ENCODE data around the gene IRF2BPL. TPM values are rescaled to one million over a fixed set of nuclear protein-coding genes. Genes with fewer than 3 reads are reported as not detected.

IRF2BPL gene
- total and polyA plus RNA-seq, 9 of the 15 experiments (the other 6 are each of a cell fraction or from before 2014, with no cell fraction given), result 0.52 to 21.6 (median 2.5) TPM

DNA sequence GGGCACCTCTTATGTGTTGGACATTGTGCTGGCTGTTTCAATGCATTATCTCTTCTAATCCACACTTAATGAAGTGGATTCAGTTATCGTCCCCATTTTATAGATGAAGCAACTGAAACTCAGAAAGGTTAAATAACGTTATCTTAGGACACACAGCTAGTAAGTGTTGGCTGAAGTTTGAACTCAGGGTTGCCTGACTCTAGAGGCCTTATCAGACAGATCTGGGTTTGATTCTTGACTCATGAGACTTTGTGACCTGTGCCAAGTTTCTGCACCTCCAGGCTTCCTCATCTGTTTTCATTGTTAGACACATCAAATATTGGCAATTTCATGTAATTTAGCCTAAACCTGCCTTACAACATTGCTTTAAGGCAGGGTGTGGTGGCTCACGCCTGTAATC lies 18.2 kb upstream of the IRF2BPL start:
- Histone ChIP-seq H3K9me3 (replicated peaks; ENCODE audit: control insufficient read depth, insufficient read depth, low read depth, low read length) (no peaks in the 10 kb centered on the region), H4K20me1 (replicated peaks; ENCODE audit: control insufficient read depth, insufficient read depth, low read length) (no peaks in the 10 kb centered on the region), H3K27ac (ENCODE audit: extremely low read depth, low read depth, low read length) (no peak overlapping the region), H3K9me1 (ENCODE audit: control insufficient read depth, insufficient read depth, low read length) (no peaks in the 10 kb centered on the region), H3K4me3 (no peak overlapping the region), H3K79me2 (ENCODE audit: control insufficient read depth, insufficient read depth, low read length) (no peaks in the 10 kb centered on the region), H3K4me1 (replicated peaks in 1 of 2; ENCODE audit: control insufficient read depth in 2 of 2, insufficient read depth in 2 of 2, low read length in 2 of 2) (peaks cover 47 to 52% of the 10 kb centered on the region in 2 experiments), H3K36me3 (ENCODE audit: control insufficient read depth, insufficient read depth, low read length) (no peaks in the 10 kb centered on the region), H3K27me3 (ENCODE audit: control insufficient read depth in 2 of 2, insufficient read depth in 2 of 2, low read length in 2 of 2) (no peaks in the 10 kb centered on the region), H2AFZ (ENCODE audit: low read depth, low read length) (peak overlapping the region; percentile 51; the same call in 1 of the 2 replicates), H3K9ac (ENCODE audit: insufficient read depth in 1 of 2, low read depth in 2 of 2, low read length in 2 of 2) (no peak overlapping the region), H3K4me2 (ENCODE audit: insufficient read depth, low read length) (no peak overlapping the region)
- DNase-seq (ENCODE audit: extremely low read depth in 1 of 4, low spot score in 3 of 4), result no peak
- CTCF ChIA-PET (ENCODE audit: low intra/inter-chr PET ratio), result no interaction called here
- intact Hi-C loops (cut with micrococcal nuclease) (no loop called here), in situ Hi-C loops (cut with MboI) (no loop called here)
- ATAC-seq, result no peak
- no peak for FAIRE-seq
- POLR2A ChIA-PET, result interaction anchor here (0.6 to 0.9 kb wide), 2 partner anchors 16 to 41 kb away, joined by 3 read pairs; no protein-coding TSS in a partner anchor
- no TSS peak for BruUV-seq (replicated peaks)
- 17% methylated on average over 3 of the region's 3 CpGs for WGBS (ENCODE audit: insufficient coverage, low coverage, missing lambda C conversion rate)
- TF ChIP-seq U2AF2 (optimal IDR thresholded peaks at IDR 0.05; ENCODE audit: low read depth, low read length) (no peak), ZNF282 (CRISPR knock-in tag; IDR thresholded peaks at IDR 0.05) (no peak), THRB (CRISPR knock-in tag; conservative IDR thresholded peaks at IDR 0.05) (no peak), C11orf30 (IDR thresholded peaks at IDR 0.05; ENCODE audit: low read depth) (no peak), SMAD2 (IDR thresholded peaks at IDR 0.05; ENCODE audit: low read depth, low read length) (no peak), POLR2B (IDR thresholded peaks at IDR 0.05; ENCODE audit: low read depth, partially characterized antibody) (no peak), ZSCAN29 (IDR thresholded peaks at IDR 0.05) (no peak), MYBL2 (IDR thresholded peaks at IDR 0.05; ENCODE audit: low read depth) (no peak), MYBL2 (CRISPR knock-in tag; IDR thresholded peaks at IDR 0.05; ENCODE audit: borderline replicate concordance) (no peak), ZNF444 (CRISPR knock-in tag; IDR thresholded peaks at IDR 0.05) (no peak), KHSRP (IDR thresholded peaks at IDR 0.05) (no peak), THRAP3 (IDR thresholded peaks at IDR 0.05; ENCODE audit: borderline replicate concordance) (no peak), ELF2 (CRISPR knock-in tag; IDR thresholded peaks at IDR 0.05) (no peak), NFRKB (IDR thresholded peaks at IDR 0.05; ENCODE audit: low read depth) (no peak), ID3 (CRISPR knock-in tag; IDR thresholded peaks at IDR 0.05) (no peak), ID3 (tag; IDR thresholded peaks at IDR 0.05) (no peak), CBX1 (IDR thresholded peaks at IDR 0.05; ENCODE audit: low read depth) (no peak), NFIC (IDR thresholded peaks at IDR 0.05) (0 out of 2 replicates have a peak, but pooled peaks have one; percentile 12), HDAC8 (tag; IDR thresholded peaks at IDR 0.05) (no peak), ADNP (tag; IDR thresholded peaks at IDR 0.05) (peak; percentile 51; the same call in 1 of the 2 replicates), ZNF778 (CRISPR knock-in tag; IDR thresholded peaks at IDR 0.05) (no peak), HLTF (IDR thresholded peaks at IDR 0.05) (no peak), NRF1 (conservative IDR thresholded peaks at IDR 0.05 in 1 of 2, IDR thresholded peaks at IDR 0.05 in 1 of 2) (no peak)
- TF ChIP-seq, protein P1, sequence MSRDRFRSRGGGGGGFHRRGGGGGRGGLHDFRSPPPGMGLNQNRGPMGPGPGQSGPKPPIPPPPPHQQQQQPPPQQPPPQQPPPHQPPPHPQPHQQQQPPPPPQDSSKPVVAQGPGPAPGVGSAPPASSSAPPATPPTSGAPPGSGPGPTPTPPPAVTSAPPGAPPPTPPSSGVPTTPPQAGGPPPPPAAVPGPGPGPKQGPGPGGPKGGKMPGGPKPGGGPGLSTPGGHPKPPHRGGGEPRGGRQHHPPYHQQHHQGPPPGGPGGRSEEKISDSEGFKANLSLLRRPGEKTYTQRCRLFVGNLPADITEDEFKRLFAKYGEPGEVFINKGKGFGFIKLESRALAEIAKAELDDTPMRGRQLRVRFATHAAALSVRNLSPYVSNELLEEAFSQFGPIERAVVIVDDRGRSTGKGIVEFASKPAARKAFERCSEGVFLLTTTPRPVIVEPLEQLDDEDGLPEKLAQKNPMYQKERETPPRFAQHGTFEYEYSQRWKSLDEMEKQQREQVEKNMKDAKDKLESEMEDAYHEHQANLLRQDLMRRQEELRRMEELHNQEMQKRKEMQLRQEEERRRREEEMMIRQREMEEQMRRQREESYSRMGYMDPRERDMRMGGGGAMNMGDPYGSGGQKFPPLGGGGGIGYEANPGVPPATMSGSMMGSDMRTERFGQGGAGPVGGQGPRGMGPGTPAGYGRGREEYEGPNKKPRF (IDR thresholded peaks at IDR 0.05; ENCODE audit: low read depth, low read length), result no peak

Data from K562 (cell line).